Measurements from ENCODE around the gene HOXC11. TPM values are rescaled to one million over a fixed set of nuclear protein-coding genes. Genes with fewer than 3 reads are reported as not detected.

Gene HOXC11
- total and polyA plus RNA-seq, 10 of the 15 experiments (the other 5 are each of a cell fraction or from before 2014, with no cell fraction given): not detected

DNA sequence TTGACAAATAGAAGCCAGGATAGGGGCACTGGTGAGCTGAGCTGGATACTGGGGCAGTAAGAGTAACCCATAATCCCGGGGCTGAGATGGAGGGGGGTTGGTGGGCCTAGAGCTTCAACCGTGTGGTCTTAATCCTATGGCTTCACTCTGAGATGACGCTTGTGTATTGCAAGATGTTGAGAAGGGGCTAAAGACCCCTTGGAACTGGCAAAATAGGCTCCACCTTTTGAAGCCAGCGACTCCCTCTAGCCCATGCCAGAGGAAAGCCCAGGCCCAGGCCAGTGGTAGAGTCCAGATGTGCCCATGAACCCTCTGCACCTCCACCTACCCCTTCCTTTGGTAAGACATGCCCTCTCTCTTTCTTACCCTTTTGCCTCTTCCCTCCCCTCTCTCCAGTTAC is 13.6 kb upstream of the HOXC11 start:
- intact Hi-C loops (cut with micrococcal nuclease; ENCODE audit: unreplicated experiment): no loop called here
- POLR2A ChIA-PET: no interaction called here
- in situ Hi-C loops (cut with MboI): no loop called here

More for the DNA sequence above, 13.6 kb upstream of the HOXC11 start:
- ChIA-PET SMC1A (ENCODE audit: uncharacterized antibody, unreplicated experiment) (no interaction called here), RAD21 (ENCODE audit: unreplicated experiment) (no interaction called here), CTCF (no interaction called here)
- no peak for DNase-seq (ENCODE audit: low read depth, low spot score)
- Histone ChIP-seq H3K27ac (ENCODE audit: control insufficient read depth, insufficient read depth) (no peak overlapping the region), H3K79me2 (ENCODE audit: control insufficient read depth, insufficient read depth, low read length) (no peaks in the 10 kb centered on the region), H3K4me3 (no peak overlapping the region), H3K9ac (ENCODE audit: control insufficient read depth, insufficient read depth, low read length) (no peak overlapping the region), H3K36me3 (ENCODE audit: control insufficient read depth in 2 of 2, insufficient read depth in 2 of 2, low read length in 1 of 2) (no peaks in the 10 kb centered on the region), H2AFZ (ENCODE audit: control insufficient read depth, low read depth, low read length) (no peak overlapping the region), H4K20me1 (ENCODE audit: control insufficient read depth, insufficient read depth) (no peaks in the 10 kb centered on the region), H3K4me1 (ENCODE audit: control insufficient read depth, insufficient read depth, low read length) (no peaks in the 10 kb centered on the region), H3K9me3 (replicated peaks; ENCODE audit: control insufficient read depth, insufficient read depth, low read length) (no peaks in the 10 kb centered on the region), H3K4me2 (ENCODE audit: control insufficient read depth, insufficient read depth) (no peak overlapping the region), H3K27me3 (replicated peaks in 1 of 2; ENCODE audit: control insufficient read depth in 2 of 2, insufficient read depth in 2 of 2, low read length in 1 of 2) (peaks cover 34 to 67% of the 10 kb centered on the region in 2 experiments)
- BruUV-seq (replicated peaks): no TSS peak
- ATAC-seq: no peak
- TF ChIP-seq CREM (IDR thresholded peaks at IDR 0.05; ENCODE audit: low read depth) (no peak), MEF2B (IDR thresholded peaks at IDR 0.05; ENCODE audit: partially characterized antibody, poor library complexity, severe bottlenecking) (no peak), TARDBP (IDR thresholded peaks at IDR 0.05; ENCODE audit: borderline replicate concordance) (no peak), ASH2L (IDR thresholded peaks at IDR 0.05; ENCODE audit: borderline replicate concordance, low read depth) (no peak), CHD2 (IDR thresholded peaks at IDR 0.05; ENCODE audit: borderline replicate concordance, low read depth, low read length) (no peak), SREBF2 (IDR thresholded peaks at IDR 0.05; ENCODE audit: low read length) (no peak), RAD51 (IDR thresholded peaks at IDR 0.05) (no peak), RCOR1 (conservative IDR thresholded peaks at IDR 0.05; ENCODE audit: low read depth, low read length) (no peak), SPI1 (IDR thresholded peaks at IDR 0.05; ENCODE audit: borderline replicate concordance, insufficient read depth, low read depth, low read length) (no peak), PAX8 (IDR thresholded peaks at IDR 0.05) (no peak)
- TF ChIP-seq, protein P1, sequence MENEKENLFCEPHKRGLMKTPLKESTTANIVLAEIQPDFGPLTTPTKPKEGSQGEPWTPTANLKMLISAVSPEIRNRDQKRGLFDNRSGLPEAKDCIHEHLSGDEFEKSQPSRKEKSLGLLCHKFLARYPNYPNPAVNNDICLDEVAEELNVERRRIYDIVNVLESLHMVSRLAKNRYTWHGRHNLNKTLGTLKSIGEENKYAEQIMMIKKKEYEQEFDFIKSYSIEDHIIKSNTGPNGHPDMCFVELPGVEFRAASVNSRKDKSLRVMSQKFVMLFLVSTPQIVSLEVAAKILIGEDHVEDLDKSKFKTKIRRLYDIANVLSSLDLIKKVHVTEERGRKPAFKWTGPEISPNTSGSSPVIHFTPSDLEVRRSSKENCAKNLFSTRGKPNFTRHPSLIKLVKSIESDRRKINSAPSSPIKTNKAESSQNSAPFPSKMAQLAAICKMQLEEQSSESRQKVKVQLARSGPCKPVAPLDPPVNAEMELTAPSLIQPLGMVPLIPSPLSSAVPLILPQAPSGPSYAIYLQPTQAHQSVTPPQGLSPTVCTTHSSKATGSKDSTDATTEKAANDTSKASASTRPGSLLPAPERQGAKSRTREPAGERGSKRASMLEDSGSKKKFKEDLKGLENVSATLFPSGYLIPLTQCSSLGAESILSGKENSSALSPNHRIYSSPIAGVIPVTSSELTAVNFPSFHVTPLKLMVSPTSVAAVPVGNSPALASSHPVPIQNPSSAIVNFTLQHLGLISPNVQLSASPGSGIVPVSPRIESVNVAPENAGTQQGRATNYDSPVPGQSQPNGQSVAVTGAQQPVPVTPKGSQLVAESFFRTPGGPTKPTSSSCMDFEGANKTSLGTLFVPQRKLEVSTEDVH (IDR thresholded peaks at IDR 0.05; ENCODE audit: low read depth, partially characterized antibody): no peak
- TF ChIP-seq, protein P2, sequence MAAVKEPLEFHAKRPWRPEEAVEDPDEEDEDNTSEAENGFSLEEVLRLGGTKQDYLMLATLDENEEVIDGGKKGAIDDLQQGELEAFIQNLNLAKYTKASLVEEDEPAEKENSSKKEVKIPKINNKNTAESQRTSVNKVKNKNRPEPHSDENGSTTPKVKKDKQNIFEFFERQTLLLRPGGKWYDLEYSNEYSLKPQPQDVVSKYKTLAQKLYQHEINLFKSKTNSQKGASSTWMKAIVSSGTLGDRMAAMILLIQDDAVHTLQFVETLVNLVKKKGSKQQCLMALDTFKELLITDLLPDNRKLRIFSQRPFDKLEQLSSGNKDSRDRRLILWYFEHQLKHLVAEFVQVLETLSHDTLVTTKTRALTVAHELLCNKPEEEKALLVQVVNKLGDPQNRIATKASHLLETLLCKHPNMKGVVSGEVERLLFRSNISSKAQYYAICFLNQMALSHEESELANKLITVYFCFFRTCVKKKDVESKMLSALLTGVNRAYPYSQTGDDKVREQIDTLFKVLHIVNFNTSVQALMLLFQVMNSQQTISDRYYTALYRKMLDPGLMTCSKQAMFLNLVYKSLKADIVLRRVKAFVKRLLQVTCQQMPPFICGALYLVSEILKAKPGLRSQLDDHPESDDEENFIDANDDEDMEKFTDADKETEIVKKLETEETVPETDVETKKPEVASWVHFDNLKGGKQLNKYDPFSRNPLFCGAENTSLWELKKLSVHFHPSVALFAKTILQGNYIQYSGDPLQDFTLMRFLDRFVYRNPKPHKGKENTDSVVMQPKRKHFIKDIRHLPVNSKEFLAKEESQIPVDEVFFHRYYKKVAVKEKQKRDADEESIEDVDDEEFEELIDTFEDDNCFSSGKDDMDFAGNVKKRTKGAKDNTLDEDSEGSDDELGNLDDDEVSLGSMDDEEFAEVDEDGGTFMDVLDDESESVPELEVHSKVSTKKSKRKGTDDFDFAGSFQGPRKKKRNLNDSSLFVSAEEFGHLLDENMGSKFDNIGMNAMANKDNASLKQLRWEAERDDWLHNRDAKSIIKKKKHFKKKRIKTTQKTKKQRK (IDR thresholded peaks at IDR 0.05; ENCODE audit: low read depth, low read length): no peak
- WGBS (ENCODE audit: insufficient coverage, insufficient replicate concordance, low lambda C conversion rate, missing lambda C conversion rate): 5% methylated on average over 4 of the region's 4 CpGs
- FAIRE-seq: no peak

Data from GM12878 (cell line).